Activated gamma-delta T cell treated with Interleukin-2 at 50 U/mL for 16 hours (primary cell): ENCODE results near the gene INF2.
"Not testable (repeated sequence)": the region's sequence is repeated elsewhere in the genome, so short reads cannot be mapped to it uniquely, and the experiment has no call there.

Experiments used
- DNase-seq: peaks from one replicate; pipeline ENCODE4 v3.0.0-alpha.2; 2020

INF2 gene

GRCh38 chr14:104724407-104724980 lies 35.1 kb downstream of the INF2 start:
- peak; percentile 20 for DNase-seq

- DNase-seq: no peak
Measured at GRCh38 chr14:104724981-104725771, 35.8 kb downstream of the INF2 start.

GRCh38 chr14:104725772-104726548 lies 36.5 kb downstream of the INF2 start:
- DNase-seq: no peak

GRCh38 chr14:104726600-104727451 lies 37.4 kb downstream of the INF2 start:
- DNase-seq: no peak

GRCh38 chr14:104728631-104729030 lies 39.2 kb downstream of the INF2 start:
- no peak for DNase-seq

- DNase-seq: not testable (repeated sequence)
Measured at GRCh38 chr14:104729176-104729834, 39.9 kb downstream of the INF2 start.

GRCh38 chr14:104729835-104730181 lies 40.4 kb downstream of the INF2 start:
- no peak for DNase-seq

- no peak for DNase-seq
Measured at GRCh38 chr14:104730487-104730886, 41.1 kb downstream of the INF2 start.

GRCh38 chr14:104731320-104732294 lies 42.2 kb downstream of the INF2 start:
- DNase-seq: no peak

- DNase-seq: no peak
Measured at GRCh38 chr14:104732355-104732804, 43.0 kb downstream of the INF2 start.

- DNase-seq: no peak
Measured at GRCh38 chr14:104732931-104733681, 43.7 kb downstream of the INF2 start.

- no peak for DNase-seq
Measured at GRCh38 chr14:104734051-104734587, 44.7 kb downstream of the INF2 start.

GRCh38 chr14:104734601-104734990 lies 45.2 kb downstream of the INF2 start:
- DNase-seq: no peak

GRCh38 chr14:104734991-104735779 lies 45.8 kb downstream of the INF2 start:
- no peak for DNase-seq

GRCh38 chr14:104735830-104736642 lies 46.6 kb downstream of the INF2 start:
- no peak for DNase-seq

GRCh38 chr14:104738375-104739019 lies 49.1 kb downstream of the INF2 start:
- no peak for DNase-seq

GRCh38 chr14:104739026-104739425 lies 49.6 kb downstream of the INF2 start:
- no peak for DNase-seq
